Right ventricle myocardium superior (tissue), 1 donor: Measurements from ENCODE around the gene ATG16L1. TPM values are rescaled to one million over a fixed set of nuclear protein-coding genes. Genes with fewer than 3 reads are reported as not detected.

ENCODE experiments used
- ATAC-seq: fragments of 200-7000 bp; cut with Tn5 transposase; one replicate; pipeline ENCODE4 v1.9.1; 2020; ENCODE audit warnings: mild to moderate bottlenecking; ENCODE audit not compliant: poor library complexity
- DNase-seq: peaks from one replicate; pipeline ENCODE4 v3.0.0-alpha.2; 2020
- intact Hi-C: fragments of 100-400 bp; cut with DNase I; formaldehyde crosslinking; loops from one replicate; pipeline ENCODE4 v1.11.2; 2022
- total RNA-seq: library from RNA; stranded (reverse); fragmentation: NEBNext Ultra II Directional; extraction: Animal tissue kit (Norgen Biotek cat#: 25700); gene quantifications from one replicate; pipeline ENCODE4 v1.2.1, GENCODE V29; 2021
- donor health status: DM: no; HTN: yes; CAD: no; lungs with severe emphysema.

ATG16L1 gene
- total RNA-seq, 1 donor from 2014 or later = 17.9 TPM

GRCh38 chr2:233250568-233250967 is 905 bp upstream of the ATG16L1 start:
- ATAC-seq (no peak), DNase-seq (no peak)
- intact Hi-C loops = loop anchor here (5.0 to 10.0 kb wide), 2 partner anchors 396 to 643 kb away; no protein-coding TSS in a partner anchor

DNA sequence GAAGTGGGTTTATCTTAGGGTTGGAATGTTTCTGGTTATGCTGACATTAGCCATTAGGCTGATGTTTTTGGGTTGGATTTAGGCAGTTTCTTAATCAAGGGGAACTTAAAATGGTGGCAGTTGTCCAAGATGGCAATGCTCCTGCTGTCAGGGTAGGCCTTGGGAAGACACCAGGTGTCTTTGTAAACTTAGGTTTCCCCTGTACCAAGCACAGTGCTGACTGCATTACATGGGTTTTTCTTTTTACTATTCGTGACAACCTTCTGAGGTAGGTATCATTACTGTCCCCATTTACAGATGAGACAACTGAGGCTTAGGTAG is 528 bp upstream of the ATG16L1 start:
- DNase-seq = no peak
- intact Hi-C loops = loop anchor here (5.0 to 10.0 kb wide), 2 partner anchors 396 to 644 kb away; no protein-coding TSS in a partner anchor
- ATAC-seq = no peak

GRCh38 chr2:233252227-233252626 is 754 bp downstream of the ATG16L1 start:
- DNase-seq (no peak), ATAC-seq (no peak)
- intact Hi-C loops = loop anchor here (5.0 to 10.0 kb wide), 2 partner anchors 397 to 645 kb away; no protein-coding TSS in a partner anchor

DNA sequence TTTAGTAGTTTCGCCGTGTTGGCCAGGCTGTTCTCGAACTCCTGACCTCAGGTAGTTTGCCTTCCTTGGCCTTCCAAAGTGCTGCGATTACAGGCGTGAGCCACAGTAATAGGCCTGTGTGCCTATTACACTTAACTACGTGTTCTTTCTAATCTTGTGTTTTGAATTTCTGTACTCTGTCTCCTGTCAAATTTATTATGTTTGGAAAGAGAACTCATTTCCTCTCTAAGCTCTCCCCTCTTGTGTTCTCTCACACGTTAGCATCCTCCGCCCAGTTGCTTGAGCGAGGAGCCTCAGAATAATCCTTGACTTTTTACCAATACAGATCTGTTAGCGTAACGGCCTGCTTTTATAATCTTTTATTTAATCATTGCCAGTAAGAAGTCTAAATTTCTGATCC is 3.7 kb downstream of the ATG16L1 start:
- ATAC-seq (no peak), DNase-seq (no peak)
- intact Hi-C loops = loop anchor here (10.0 kb wide), 1 partner anchor 400 kb away; no protein-coding TSS in a partner anchor

- no peak for DNase-seq
- intact Hi-C loops = loop anchor here (10.0 kb wide), 1 partner anchor 401 kb away; no protein-coding TSS in a partner anchor
- no peak for ATAC-seq
Measured at GRCh38 chr2:233256048-233256447, 4.6 kb downstream of the ATG16L1 start.

- intact Hi-C loops = loop anchor here (10.0 kb wide), 1 partner anchor 403 kb away; no protein-coding TSS in a partner anchor
- ATAC-seq (no peak), DNase-seq (no peak)
Measured at GRCh38 chr2:233258211-233258610, 6.7 kb downstream of the ATG16L1 start.

- no peak for DNase-seq
- no peak for ATAC-seq
- intact Hi-C loops = loop anchor here (10.0 kb wide), 1 partner anchor 405 kb away; no protein-coding TSS in a partner anchor
Measured at GRCh38 chr2:233259730-233260129, 8.3 kb downstream of the ATG16L1 start.

DNA sequence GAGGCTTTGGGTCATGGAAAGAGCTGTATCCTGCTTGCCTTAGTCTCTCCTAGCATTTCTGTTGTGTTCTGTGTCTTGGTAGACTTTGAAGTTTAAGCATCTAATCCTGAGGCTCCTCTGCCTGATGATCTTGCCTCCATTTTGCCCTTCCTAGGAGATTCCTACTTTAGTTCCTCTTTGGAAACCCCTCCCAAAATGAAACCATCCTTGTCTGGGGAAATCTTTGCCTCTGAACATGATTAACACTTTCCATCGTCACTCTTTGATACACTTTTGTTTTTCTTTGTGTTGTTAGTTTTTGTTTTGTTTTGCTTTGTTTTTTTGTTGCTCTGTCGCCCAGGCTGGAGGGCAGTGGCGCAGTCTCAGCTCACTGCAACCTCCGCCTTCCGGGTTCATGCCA is 9.2 kb downstream of the ATG16L1 start:
- intact Hi-C loops = no loop called here
- DNase-seq (no peak), ATAC-seq (no peak)

- ATAC-seq (no peak), DNase-seq (no peak)
- intact Hi-C loops = no loop called here
Measured at GRCh38 chr2:233261819-233262555, 10.5 kb downstream of the ATG16L1 start.

DNA sequence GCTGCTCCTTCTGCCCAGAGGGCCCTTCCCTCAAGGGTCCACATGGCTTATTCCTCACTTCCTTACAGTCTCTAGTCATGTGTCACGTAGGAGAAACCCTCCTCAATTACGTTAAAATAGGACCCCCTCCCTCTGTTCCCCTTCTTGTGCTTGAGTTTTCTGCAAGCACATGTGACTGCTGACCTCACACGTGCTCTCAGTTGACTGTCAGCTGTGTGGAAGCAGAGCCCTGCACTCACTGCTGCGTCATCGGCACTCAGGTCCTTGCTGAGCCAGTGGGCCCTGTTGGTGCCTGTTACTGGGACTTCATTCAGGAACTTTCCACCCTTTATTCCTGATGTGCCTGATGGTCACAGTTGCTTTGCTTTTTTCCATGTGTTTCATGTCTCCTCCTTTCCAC is 11.1 kb downstream of the ATG16L1 start:
- intact Hi-C loops = no loop called here
- DNase-seq (no peak), ATAC-seq (no peak)

- DNase-seq = no peak
- intact Hi-C loops = no loop called here
- ATAC-seq = no peak
Measured at GRCh38 chr2:233263045-233263570, 11.6 kb downstream of the ATG16L1 start.

GRCh38 chr2:233264667-233265066 is 13.2 kb downstream of the ATG16L1 start:
- no peak for ATAC-seq
- intact Hi-C loops = no loop called here

GRCh38 chr2:233265899-233266431 is 14.5 kb downstream of the ATG16L1 start:
- ATAC-seq = no peak
- DNase-seq = no peak
- intact Hi-C loops = no loop called here

More at GRCh38 chr2:233264667-233265066, 13.2 kb downstream of the ATG16L1 start:
- DNase-seq = no peak

GRCh38 chr2:233266481-233266880 is 15.0 kb downstream of the ATG16L1 start:
- no peak for ATAC-seq
- DNase-seq = no peak

DNA sequence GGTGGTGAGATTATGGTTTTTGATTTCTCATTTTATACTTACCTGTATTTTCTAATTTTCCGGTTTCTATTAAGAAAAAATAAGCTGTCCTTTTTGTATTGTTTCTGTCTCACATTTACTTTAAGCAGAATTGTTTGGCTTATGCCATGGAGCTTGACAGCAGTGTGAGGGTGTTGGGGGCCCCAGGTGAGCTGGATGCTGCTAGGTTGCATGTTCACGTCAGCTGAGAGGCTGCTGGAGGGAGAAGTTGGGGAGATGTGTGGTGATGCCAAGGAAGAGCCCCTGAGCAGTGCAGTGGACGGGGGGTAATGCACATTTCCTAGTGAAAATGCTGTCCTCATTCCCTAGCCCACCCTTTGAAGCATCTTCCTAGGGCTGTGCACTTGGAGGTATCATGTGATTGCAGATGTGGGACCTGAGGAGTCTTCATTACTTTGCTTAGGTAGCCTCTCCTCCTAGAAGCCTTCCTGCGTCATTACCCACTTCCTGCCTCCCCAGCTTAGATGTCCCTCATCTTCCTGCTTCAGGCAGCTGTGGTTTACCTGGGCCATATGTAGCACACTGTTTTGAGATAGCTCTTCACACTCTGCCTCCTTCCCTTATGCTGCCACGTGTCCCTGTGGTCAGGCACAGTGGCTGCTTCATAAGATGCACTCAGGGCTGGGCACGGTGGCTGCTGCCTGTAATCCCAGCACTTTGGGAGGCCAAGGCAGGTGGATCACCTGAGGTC is 16.2 kb downstream of the ATG16L1 start:
- intact Hi-C loops = no loop called here
- DNase-seq (no peak), ATAC-seq (no peak)

More at GRCh38 chr2:233266481-233266880, 15.0 kb downstream of the ATG16L1 start:
- intact Hi-C loops = no loop called here

DNA sequence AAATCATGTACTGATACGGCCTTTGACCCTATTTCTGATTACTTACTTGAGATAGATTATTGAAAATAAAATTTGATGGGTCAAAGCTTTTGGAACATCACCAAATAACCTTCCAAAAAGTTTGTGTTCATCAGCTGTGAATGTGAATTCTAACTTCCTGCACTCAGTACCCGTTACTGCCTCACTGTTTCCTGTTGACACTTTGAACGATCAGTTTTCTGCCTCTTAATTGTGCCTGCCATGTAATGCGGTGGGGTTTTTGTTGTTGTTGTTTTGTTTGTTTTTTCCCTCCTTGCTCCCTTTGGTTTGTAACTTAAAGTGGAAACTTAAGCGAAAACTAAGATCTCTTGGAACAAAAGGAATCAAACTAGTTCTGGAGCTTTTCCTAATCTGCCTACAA is 18.9 kb downstream of the ATG16L1 start:
- DNase-seq = no peak
- intact Hi-C loops = no loop called here
- no peak for ATAC-seq

- no peak for ATAC-seq
- DNase-seq = no peak
- intact Hi-C loops = no loop called here
Measured at GRCh38 chr2:233270951-233271350, 19.5 kb downstream of the ATG16L1 start.

DNA sequence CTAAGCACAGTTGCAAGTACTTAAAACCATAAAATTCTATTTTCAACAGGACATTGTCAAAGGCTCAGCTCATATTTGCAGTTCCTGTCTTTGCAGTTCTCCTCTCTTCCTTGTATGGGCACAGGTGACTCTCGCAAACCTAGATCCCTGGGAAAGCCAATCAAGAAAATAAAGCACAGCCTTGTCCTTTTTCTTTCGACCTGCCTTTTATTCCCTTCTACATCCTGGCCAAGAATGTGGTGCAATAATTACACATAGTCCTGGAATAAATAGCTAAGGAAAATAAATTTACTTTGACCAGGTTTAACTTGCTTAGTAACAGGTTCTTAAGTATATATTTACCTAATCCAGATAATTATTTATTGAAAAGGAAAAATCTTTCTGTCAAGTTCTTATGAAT is 20.2 kb downstream of the ATG16L1 start:
- intact Hi-C loops = no loop called here
- DNase-seq (no peak), ATAC-seq (no peak)

- DNase-seq (no peak), ATAC-seq (no peak)
Measured at GRCh38 chr2:233273120-233273519, 21.6 kb downstream of the ATG16L1 start.

More at GRCh38 chr2:233273120-233273519, 21.6 kb downstream of the ATG16L1 start:
- intact Hi-C loops = no loop called here
